Measurements from ENCODE around the gene RTN3.
"Not testable (repeated sequence)": the region's sequence is repeated elsewhere in the genome, so short reads cannot be mapped to it uniquely, and the experiment has no call there.

The RTN3 gene, protein sequence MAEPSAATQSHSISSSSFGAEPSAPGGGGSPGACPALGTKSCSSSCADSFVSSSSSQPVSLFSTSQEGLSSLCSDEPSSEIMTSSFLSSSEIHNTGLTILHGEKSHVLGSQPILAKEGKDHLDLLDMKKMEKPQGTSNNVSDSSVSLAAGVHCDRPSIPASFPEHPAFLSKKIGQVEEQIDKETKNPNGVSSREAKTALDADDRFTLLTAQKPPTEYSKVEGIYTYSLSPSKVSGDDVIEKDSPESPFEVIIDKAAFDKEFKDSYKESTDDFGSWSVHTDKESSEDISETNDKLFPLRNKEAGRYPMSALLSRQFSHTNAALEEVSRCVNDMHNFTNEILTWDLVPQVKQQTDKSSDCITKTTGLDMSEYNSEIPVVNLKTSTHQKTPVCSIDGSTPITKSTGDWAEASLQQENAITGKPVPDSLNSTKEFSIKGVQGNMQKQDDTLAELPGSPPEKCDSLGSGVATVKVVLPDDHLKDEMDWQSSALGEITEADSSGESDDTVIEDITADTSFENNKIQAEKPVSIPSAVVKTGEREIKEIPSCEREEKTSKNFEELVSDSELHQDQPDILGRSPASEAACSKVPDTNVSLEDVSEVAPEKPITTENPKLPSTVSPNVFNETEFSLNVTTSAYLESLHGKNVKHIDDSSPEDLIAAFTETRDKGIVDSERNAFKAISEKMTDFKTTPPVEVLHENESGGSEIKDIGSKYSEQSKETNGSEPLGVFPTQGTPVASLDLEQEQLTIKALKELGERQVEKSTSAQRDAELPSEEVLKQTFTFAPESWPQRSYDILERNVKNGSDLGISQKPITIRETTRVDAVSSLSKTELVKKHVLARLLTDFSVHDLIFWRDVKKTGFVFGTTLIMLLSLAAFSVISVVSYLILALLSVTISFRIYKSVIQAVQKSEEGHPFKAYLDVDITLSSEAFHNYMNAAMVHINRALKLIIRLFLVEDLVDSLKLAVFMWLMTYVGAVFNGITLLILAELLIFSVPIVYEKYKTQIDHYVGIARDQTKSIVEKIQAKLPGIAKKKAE

DNA sequence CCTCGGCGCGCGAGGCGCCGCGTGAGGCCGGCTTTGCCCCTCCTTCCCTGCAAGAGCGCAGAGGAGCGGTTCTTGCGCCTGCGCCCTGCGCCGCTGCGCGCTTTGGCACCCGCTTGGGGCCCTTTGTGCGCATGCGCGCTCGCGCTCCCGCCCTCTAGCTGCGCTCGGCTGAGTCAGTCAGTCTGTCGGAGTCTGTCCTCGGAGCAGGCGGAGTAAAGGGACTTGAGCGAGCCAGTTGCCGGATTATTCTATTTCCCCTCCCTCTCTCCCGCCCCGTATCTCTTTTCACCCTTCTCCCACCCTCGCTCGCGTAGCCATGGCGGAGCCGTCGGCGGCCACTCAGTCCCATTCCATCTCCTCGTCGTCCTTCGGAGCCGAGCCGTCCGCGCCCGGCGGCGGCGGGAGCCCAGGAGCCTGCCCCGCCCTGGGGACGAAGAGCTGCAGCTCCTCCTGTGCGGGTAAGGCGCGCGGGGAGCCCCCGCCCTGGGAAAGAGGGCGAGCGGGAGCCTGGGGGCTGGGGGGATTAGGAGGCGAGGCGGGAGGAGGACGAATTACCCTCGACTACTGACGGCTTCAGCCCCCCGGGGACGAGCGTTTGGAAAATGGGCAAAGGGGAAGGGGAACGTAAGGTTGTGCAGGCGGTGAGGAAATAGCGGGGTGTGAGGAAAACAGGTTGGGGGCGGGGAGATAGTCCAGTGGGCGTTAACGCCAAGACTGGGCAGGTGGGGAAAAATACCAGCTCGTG is at the start of gene RTN3:
Gene RTN3, plus strand, starts transcription at position 180 of the 745 bp plus-strand sequence. Its CDS starts 137 bp downstream, at position 317.
- H3K79me2 ChIP-seq: peaks cover 11% of the 10 kb centered on the region
- H3K4me1 ChIP-seq: peaks cover 3% of the 10 kb centered on the region
- no peaks in the 10 kb centered on the region for H3K36me3 ChIP-seq (ENCODE audit: control insufficient read depth, insufficient read depth, low read length)
- H3K27ac ChIP-seq: peak within 1 kb of the TSS; percentile 87
- no peaks in the 10 kb centered on the region for H3K9me3 ChIP-seq (ENCODE audit: control insufficient read depth, low read length)
- H3K4me2 ChIP-seq (ENCODE audit: low read length): peak within 1 kb of the TSS; percentile 76
- no peaks in the 10 kb centered on the region for H3K27me3 ChIP-seq (ENCODE audit: control insufficient read depth, insufficient read depth, low read length)
- H3K4me3 ChIP-seq (ENCODE audit: low read depth, low read length): peak within 1 kb of the TSS; percentile 75
- peak within 1 kb of the TSS; percentile 77 for H2AFZ ChIP-seq
- TF ChIP-seq, protein P1, sequence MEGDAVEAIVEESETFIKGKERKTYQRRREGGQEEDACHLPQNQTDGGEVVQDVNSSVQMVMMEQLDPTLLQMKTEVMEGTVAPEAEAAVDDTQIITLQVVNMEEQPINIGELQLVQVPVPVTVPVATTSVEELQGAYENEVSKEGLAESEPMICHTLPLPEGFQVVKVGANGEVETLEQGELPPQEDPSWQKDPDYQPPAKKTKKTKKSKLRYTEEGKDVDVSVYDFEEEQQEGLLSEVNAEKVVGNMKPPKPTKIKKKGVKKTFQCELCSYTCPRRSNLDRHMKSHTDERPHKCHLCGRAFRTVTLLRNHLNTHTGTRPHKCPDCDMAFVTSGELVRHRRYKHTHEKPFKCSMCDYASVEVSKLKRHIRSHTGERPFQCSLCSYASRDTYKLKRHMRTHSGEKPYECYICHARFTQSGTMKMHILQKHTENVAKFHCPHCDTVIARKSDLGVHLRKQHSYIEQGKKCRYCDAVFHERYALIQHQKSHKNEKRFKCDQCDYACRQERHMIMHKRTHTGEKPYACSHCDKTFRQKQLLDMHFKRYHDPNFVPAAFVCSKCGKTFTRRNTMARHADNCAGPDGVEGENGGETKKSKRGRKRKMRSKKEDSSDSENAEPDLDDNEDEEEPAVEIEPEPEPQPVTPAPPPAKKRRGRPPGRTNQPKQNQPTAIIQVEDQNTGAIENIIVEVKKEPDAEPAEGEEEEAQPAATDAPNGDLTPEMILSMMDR (IDR thresholded peaks at IDR 0.05): no peak
- H3K9ac ChIP-seq: peak within 1 kb of the TSS; percentile 46

DNA sequence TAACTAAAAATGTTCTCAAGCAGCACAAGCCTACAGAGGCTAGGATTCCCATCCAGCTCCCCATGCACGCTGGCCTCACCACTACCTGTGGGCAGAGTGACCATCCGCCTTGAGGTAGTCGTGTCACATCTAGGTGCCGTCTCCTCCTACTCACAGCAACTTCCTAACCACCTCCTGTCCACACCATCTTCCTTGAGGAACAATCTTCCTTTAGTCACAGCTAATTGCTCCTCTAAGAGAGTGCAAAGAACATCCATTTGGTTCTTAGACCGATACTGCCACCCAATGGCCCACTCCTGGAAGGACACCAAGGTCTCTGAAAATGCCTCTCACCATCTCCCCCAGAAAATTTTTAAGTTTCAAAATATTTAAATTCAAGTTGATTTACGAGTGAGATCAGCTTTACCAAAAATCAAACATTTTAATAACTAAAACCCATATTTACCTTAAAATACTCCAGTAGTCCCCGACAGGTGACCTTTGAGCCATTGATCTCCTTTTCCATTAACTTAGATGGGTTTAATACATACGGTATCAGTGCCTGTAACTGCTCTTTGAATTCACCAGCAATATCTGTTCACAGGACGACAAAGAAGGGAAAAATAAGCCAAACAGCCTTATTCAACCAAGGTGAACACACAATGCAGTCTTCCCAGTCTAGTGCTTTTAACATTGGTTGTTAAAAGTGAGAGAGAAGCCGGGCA is 45.4 kb upstream of the RTN3 start:
- Histone ChIP-seq H3K4me2 (ENCODE audit: low read length) (no peak overlapping the region), H3K9ac (no peak overlapping the region), H3K79me2 (no peaks in the 10 kb centered on the region), H3K4me1 (no peaks in the 10 kb centered on the region), H3K27me3 (ENCODE audit: control insufficient read depth, insufficient read depth, low read length) (no peaks in the 10 kb centered on the region), H3K27ac (no peak overlapping the region), H3K9me3 (ENCODE audit: control insufficient read depth, low read length) (no peaks in the 10 kb centered on the region), H3K4me3 (ENCODE audit: low read depth, low read length) (no peak overlapping the region), H3K36me3 (ENCODE audit: control insufficient read depth, insufficient read depth, low read length) (no peaks in the 10 kb centered on the region), H2AFZ (no peak overlapping the region)
- TF ChIP-seq, protein P1 (IDR thresholded peaks at IDR 0.05): peak; percentile 57

DNA sequence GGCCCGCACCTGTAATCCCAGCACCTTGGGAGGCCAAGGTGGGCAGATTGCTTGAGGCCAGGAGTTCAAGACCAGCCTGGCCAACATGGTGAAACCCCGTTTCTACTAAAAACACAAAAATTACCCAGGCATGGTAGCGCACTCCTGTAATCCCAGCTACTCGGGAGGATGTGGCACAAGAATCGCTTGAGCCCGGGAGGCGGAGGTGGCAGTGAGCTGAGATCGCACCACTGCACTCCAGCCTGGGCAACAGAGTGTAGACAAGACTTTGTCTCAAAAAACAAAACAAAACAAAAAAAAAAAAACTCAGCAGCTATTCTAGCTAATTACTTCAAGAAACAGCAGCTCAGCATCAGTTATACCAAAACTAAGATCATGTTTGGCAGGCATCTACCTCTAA is 42.9 kb upstream of the RTN3 start:
- not testable (repeated sequence) for H3K36me3 ChIP-seq (ENCODE audit: control insufficient read depth, insufficient read depth, low read length); H3K9me3 ChIP-seq (ENCODE audit: control insufficient read depth, low read length); H3K27me3 ChIP-seq (ENCODE audit: control insufficient read depth, insufficient read depth, low read length); H3K4me2 ChIP-seq (ENCODE audit: low read length); H2AFZ ChIP-seq; H3K79me2 ChIP-seq; H3K9ac ChIP-seq; H3K4me1 ChIP-seq; H3K27ac ChIP-seq; H3K4me3 ChIP-seq (ENCODE audit: low read depth, low read length)

DNA sequence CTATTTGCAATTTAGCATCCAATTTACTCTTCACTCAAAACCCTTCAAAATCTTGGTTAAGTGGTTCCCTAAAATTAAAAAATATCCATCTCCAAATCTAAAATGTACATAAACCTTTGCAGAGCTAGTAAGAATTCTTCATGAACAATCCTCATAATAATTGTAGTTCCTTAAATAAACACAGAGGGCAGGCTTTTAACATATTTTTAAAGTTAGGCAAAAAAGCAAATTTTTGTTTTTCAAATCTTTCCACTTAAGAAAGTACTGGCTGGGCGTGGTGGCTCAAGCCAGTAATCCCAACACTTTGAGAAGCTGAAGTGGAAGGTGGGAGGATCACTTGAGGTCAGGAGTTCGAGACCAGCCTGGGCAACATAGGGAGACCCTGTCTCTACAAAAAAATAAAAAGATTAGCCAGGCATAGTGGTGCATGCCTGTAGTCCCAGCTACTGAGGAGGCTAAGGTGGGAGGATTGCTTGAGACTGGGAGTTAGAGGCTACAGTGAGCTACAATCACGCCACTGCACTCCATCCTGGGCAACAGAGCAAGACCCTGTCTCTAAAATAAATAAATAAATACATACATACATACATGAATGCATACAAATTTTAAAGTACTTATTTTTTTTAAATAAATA is 42.0 kb upstream of the RTN3 start:
- TF ChIP-seq, protein P1 (IDR thresholded peaks at IDR 0.05): peak; percentile 37
- Histone ChIP-seq H3K27me3 (ENCODE audit: control insufficient read depth, insufficient read depth, low read length) (no peaks in the 10 kb centered on the region), H2AFZ (no peak overlapping the region), H3K9ac (no peak overlapping the region), H3K36me3 (ENCODE audit: control insufficient read depth, insufficient read depth, low read length) (no peaks in the 10 kb centered on the region), H3K4me1 (no peaks in the 10 kb centered on the region), H3K4me2 (ENCODE audit: low read length) (no peak overlapping the region), H3K79me2 (no peaks in the 10 kb centered on the region), H3K27ac (no peak overlapping the region), H3K9me3 (ENCODE audit: control insufficient read depth, low read length) (no peaks in the 10 kb centered on the region), H3K4me3 (ENCODE audit: low read depth, low read length) (no peak overlapping the region)

All from parathyroid adenoma (tissue), 2 donors.